Smooth muscle cell of the brain vasculature (primary cell): ENCODE data around the gene TRPC4.

ENCODE experiments used
- DNase-seq: peaks from one replicate; pipeline ENCODE4 v3.0.0-alpha.2; 2012; ENCODE audit warnings: low read depth, low spot score

Gene TRPC4

GRCh38 chr13:37869756-37870488, at the start of gene TRPC4:
TRPC4 (minus strand) TSS chr13:37869772; CDS start chr13:37783333, 86,439 bp downstream.
- DNase-seq = peak; percentile 57

GRCh38 chr13:37918751-37919150, 49.2 kb upstream of the TRPC4 start:
- DNase-seq = no peak

GRCh38 chr13:37918116-37918714, 48.6 kb upstream of the TRPC4 start:
- no peak for DNase-seq

- no peak for DNase-seq
These were observed 45.3 kb upstream of the TRPC4 start for GRCh38 chr13:37914781-37915391.

GRCh38 chr13:37910790-37911189, 41.2 kb upstream of the TRPC4 start:
- DNase-seq = no peak

GRCh38 chr13:37906880-37907279, 37.3 kb upstream of the TRPC4 start:
- no peak for DNase-seq

- no peak for DNase-seq
These were observed 36.2 kb upstream of the TRPC4 start for GRCh38 chr13:37905736-37906135.

GRCh38 chr13:37899753-37900152, 30.2 kb upstream of the TRPC4 start:
- DNase-seq = no peak

GRCh38 chr13:37893321-37893720, 23.7 kb upstream of the TRPC4 start:
- DNase-seq = no peak

GRCh38 chr13:37889820-37890219, 20.2 kb upstream of the TRPC4 start:
- DNase-seq = no peak

GRCh38 chr13:37889102-37889501, 19.5 kb upstream of the TRPC4 start:
- DNase-seq = peak; percentile 23

GRCh38 chr13:37886879-37887278, 17.3 kb upstream of the TRPC4 start:
- no peak for DNase-seq

- DNase-seq = no peak
These were observed 15.1 kb upstream of the TRPC4 start for GRCh38 chr13:37884674-37885073.

GRCh38 chr13:37884026-37884425, 14.5 kb upstream of the TRPC4 start:
- DNase-seq = no peak

GRCh38 chr13:37878921-37879320, 9.3 kb upstream of the TRPC4 start:
- DNase-seq = no peak

- DNase-seq = no peak
These were observed 8.9 kb upstream of the TRPC4 start for GRCh38 chr13:37878496-37878895.

- DNase-seq = peak; percentile 45
These were observed 1.5 kb upstream of the TRPC4 start for GRCh38 chr13:37870895-37871550.

GRCh38 chr13:37870489-37870845, 895 bp upstream of the TRPC4 start:
- no peak for DNase-seq

GRCh38 chr13:37869506-37869755, 141 bp downstream of the TRPC4 start:
- no peak for DNase-seq

- DNase-seq = peak; percentile 9
These were observed 674 bp downstream of the TRPC4 start for GRCh38 chr13:37868691-37869505.

- DNase-seq = no peak
These were observed 5.9 kb downstream of the TRPC4 start for GRCh38 chr13:37863708-37864107.

GRCh38 chr13:37835392-37835791, 34.2 kb downstream of the TRPC4 start:
- no peak for DNase-seq
